Measurements from ENCODE around the gene ZAR1. TPM values are rescaled to one million over a fixed set of nuclear protein-coding genes. Genes with fewer than 3 reads are reported as not detected.
"Not testable (repeated sequence)": the region's sequence is repeated elsewhere in the genome, so short reads cannot be mapped to it uniquely, and the experiment has no call there.

Gene ZAR1, protein sequence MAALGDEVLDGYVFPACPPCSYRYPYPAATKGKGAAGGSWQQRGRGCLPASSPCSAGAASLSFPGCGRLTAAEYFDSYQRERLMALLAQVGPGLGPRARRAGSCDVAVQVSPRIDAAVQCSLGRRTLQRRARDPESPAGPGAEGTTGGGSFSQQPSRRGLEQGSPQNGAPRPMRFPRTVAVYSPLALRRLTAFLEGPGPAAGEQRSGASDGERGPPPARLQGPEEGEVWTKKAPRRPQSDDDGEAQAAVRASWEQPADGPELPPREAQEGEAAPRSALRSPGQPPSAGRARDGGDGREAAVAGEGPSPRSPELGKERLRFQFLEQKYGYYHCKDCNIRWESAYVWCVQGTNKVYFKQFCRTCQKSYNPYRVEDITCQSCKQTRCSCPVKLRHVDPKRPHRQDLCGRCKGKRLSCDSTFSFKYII
- 0.12 TPM in 1 of 2 replicates, not detected in the other for total RNA-seq (2014; rRNA removed; shearing (Covaris generic))

DNA sequence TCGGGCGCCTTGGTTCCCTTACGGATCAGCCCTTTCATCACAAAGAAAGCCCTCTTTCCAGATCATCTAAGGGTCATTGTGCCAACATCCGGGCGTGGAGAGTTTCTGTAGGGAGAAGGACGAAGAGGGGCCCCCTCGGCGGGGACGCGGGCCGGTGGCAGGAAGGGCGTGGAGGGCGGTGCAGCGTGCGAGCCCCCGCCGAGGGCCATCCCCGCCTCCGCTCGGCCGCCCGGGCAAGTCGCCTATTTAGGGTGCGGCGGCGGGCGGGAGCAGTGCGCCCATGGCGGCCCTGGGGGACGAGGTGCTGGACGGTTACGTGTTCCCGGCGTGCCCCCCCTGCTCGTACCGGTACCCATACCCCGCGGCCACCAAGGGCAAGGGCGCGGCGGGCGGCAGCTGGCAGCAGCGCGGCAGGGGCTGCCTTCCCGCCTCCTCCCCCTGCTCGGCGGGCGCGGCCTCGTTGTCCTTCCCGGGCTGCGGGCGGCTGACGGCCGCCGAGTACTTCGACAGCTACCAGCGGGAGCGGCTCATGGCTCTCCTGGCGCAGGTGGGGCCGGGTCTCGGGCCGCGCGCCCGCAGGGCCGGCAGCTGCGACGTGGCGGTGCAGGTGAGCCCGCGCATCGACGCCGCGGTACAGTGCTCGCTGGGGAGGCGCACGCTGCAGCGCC is at the start of gene ZAR1:
TSS of gene ZAR1 (plus strand) at position 241 of the 668 bp plus-strand sequence. CDS start at position 281, 40 bp downstream.
- DNase-seq (ENCODE audit: low read depth) = no peak

GRCh38 chr4:48440914-48441313 is 49.1 kb upstream of the ZAR1 start:
- not testable (repeated sequence) for DNase-seq (ENCODE audit: low read depth)

DNA sequence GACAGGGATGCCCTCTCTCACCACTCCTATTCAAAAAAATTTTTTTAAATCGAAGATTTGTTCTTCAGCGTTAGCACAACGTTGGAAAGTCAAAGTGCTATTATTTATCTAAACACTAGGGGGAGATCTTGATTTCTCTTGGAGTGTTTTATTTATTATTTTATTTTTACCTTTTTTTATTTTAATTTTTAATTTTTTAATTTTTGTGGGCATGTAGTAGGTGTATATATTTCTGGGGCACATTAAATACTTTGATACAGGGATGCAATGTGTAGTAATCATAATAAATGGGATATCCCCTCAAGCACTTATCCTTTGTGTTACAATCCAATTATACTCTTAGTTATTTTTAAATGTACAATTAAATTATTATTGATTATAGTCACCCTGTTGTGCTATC is 44.3 kb upstream of the ZAR1 start:
- DNase-seq (ENCODE audit: low read depth) = peak; percentile 14

DNA sequence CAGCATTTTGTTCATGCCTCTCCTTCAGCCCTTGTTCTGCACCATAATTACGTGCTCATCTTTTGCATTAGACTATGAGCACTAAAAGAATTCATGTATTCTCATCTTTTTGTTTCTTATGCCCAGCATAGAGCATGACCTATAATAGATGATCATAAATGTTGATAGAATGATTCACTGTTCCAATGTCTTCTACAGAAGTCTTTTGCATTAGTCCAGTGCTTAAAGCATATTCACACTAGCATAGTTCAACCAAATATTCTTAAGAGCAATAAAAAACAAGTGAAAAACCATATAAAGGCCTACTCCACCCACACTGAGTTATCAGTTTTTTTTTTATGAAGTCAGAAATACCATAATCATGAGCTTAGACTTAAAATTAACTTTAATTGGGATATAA is 43.4 kb upstream of the ZAR1 start:
- DNase-seq (ENCODE audit: low read depth) = no peak

- no peak for DNase-seq (ENCODE audit: low read depth)
These were observed 40.9 kb upstream of the ZAR1 start for GRCh38 chr4:48449151-48449550.

DNA sequence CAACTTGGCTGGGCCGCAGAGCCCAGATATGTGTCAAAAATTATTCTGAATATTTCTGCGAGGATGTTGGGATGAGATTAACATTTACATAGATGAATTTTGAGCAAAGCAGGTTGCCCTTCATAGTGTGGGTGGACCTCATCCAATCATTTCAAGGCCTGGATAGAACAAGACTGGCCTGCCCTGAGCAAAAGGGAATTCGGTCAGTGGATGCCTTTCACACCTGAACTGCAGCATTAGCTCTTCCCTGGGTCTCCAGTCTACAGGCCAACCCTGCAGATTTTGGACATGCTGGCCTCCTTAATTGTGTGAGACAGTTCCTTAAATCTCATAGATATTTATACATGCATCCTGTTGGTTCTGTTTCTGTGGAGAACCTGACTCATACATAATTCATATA is 39.3 kb upstream of the ZAR1 start:
- no peak for DNase-seq (ENCODE audit: low read depth)

- not testable (repeated sequence) for DNase-seq (ENCODE audit: low read depth)
These were observed 38.4 kb upstream of the ZAR1 start for GRCh38 chr4:48451656-48452055.

DNA sequence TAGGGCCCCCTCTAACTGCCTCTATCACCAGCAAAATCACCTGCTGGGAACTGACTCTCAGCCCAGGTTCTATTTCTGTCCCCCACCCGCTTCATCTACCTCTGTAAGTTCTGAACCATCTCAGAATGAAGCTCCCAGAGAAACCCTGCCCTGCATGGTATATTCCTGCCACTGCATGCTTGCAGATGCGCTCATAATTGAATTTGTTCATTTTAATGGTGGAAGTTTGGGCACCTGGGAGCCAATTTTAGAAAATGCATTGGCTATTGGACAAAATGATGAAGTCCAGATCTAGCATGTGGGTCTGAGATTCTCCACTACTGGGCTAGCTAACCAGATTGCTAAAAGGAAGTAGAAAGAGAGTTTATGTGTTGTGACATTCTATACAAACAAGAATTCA is 35.5 kb upstream of the ZAR1 start:
- no peak for DNase-seq (ENCODE audit: low read depth)

- no peak for DNase-seq (ENCODE audit: low read depth)
These were observed 29.1 kb upstream of the ZAR1 start for GRCh38 chr4:48461000-48461399.

DNA sequence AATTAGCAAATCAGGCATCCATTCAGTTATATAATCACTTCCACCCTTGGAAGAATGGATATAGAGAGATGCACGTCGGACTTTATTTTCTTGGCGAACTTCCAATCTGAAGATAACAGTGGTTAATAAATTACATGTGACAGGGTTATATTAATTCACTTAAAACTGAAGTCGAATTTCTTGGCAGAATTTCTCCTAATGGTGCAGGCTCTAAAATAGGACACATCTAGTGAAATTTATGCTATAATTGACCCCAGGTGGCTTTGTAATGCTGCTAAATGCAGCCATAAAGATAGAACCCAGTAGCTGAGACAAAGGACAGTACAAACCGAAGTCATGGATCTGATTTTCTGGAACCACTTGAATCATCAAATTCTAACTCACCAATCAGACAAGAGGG is 27.7 kb upstream of the ZAR1 start:
- DNase-seq (ENCODE audit: low read depth) = no peak

DNA sequence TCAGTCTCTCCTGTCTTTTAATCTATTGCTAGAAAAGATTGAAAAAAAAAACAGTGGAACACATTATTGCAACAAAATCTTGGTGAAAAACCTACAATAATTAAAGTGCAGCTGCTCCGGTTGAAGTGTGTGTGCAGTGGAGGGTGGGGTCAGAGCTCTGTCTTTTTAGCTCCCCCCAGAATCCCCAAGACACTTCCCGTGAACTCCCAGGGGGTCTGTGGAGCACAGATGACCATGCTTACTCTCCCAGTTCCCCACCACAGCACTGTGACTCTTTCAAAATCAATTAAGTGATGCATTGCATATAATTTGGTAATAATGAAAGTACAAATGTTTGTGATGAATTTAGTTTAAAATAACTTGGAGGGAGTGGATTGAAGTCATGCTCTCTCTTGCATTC is 22.6 kb upstream of the ZAR1 start:
- no peak for DNase-seq (ENCODE audit: low read depth)

DNA sequence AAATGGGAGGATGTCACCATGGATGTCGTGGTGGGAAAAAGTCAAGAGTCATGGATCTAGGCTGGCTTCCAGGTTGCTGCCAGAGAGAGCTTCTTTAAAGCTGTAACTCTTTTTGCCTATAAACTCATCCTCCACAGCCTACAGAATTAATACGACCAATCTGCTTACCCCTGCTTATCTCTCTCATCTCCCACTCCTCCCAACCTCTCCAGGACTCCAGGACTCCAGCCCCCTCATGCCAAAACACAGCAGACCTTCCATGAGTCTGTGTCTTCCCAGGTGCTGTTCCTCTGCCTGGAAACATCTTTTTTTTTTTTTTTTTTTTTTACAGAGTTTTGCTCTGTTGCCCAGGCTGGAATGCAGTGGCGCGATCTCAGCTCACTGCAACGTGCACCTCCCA is 22.2 kb upstream of the ZAR1 start:
- DNase-seq (ENCODE audit: low read depth) = no peak

GRCh38 chr4:48470137-48470536 is 19.9 kb upstream of the ZAR1 start:
- DNase-seq (ENCODE audit: low read depth) = no peak

- DNase-seq (ENCODE audit: low read depth) = no peak
These were observed 19.5 kb upstream of the ZAR1 start for GRCh38 chr4:48470570-48470969.

DNA sequence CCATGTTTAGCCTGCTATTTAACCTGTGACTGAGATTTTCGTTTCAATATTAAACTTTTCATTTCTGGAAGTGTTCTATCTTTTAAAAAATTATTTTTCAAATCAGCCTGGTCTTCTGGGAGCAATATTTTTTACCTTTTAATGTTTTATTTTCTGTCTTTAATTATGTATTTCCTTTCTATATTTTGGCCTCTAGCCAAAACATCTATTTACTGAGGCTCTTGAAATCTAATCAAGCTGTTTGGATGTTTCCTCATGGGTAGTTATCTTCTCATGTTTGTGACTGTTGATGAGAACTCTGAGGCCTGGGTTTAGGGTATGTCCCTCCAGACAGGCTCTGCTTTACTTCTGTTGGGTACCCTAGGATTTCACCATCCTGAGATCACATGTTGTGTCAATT is 17.3 kb upstream of the ZAR1 start:
- no peak for DNase-seq (ENCODE audit: low read depth)

DNA sequence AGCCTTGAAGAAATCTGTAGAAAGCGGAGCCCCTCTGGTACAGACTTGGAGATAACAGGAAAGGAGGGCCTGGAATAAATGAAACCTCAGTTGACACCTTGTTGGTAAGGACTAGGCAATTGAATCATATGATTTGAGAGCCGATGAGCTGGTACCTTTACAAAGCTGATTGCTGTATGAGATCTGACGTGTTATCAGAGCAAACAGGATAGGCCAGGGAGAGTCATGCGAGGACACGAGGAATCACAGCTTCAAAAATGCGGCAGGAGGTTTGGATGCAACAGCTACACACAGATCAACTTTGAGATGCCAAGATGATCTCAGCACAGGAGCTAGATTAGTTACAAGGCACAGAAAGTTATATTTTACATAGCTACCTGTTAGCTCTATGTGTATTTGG is 14.3 kb upstream of the ZAR1 start:
- DNase-seq (ENCODE audit: low read depth) = no peak

- no peak for DNase-seq (ENCODE audit: low read depth)
These were observed 11.8 kb upstream of the ZAR1 start for GRCh38 chr4:48478273-48478672.

- DNase-seq (ENCODE audit: low read depth) = no peak
These were observed 8.5 kb upstream of the ZAR1 start for GRCh38 chr4:48481581-48481980.

- peak; percentile 35 for DNase-seq (ENCODE audit: low read depth)
These were observed 6.9 kb upstream of the ZAR1 start, which contains the start of gene SLC10A4 for GRCh38 chr4:48483006-48483776. TSS of gene SLC10A4 (plus strand) at chr4:48483343. CDS start at chr4:48483562, 219 bp downstream.

- no peak for DNase-seq (ENCODE audit: low read depth)
These were observed 6.1 kb upstream of the ZAR1 start for GRCh38 chr4:48483777-48484493.

GRCh38 chr4:48484494-48485168 is 5.4 kb upstream of the ZAR1 start:
- no peak for DNase-seq (ENCODE audit: low read depth)
